ENCODE results near the gene POLG2. TPM values are rescaled to one million over a fixed set of nuclear protein-coding genes. Genes with fewer than 3 reads are reported as not detected.

Gene POLG2
- total and polyA plus RNA-seq, 2 donors (not counting 3 experiments of a cell fraction or from before 2014, with no cell fraction given): 6.5 to 18.6 TPM

GRCh38 chr17:64537488-64537887 lies 40.6 kb upstream of the POLG2 start:
- Histone ChIP-seq H3K9me1 (replicated peaks; ENCODE audit: control insufficient read depth, extremely low read depth, insufficient read depth, low read length) (no peaks in the 10 kb centered on the region), H2AFZ (ENCODE audit: low read depth, low read length) (no peak overlapping the region), H3K4me3 (replicated peaks in 1 of 3; ENCODE audit: insufficient read depth in 1 of 3, low read depth in 1 of 3, low read length in 3 of 3) (no peak overlapping the region), H3K27me3 (ENCODE audit: control insufficient read depth in 2 of 2, insufficient read depth in 2 of 2, low read length in 2 of 2) (no peaks in the 10 kb centered on the region), H3K4me2 (ENCODE audit: insufficient read depth, low read length) (no peak overlapping the region), H4K20me1 (replicated peaks; ENCODE audit: control insufficient read depth, extremely low read depth, insufficient read depth, low read length) (no peaks in the 10 kb centered on the region), H3K9me3 (replicated peaks; ENCODE audit: control insufficient read depth, insufficient read depth, low read length) (no peaks in the 10 kb centered on the region), H3K27ac (ENCODE audit: insufficient read depth, low read depth, low read length) (no peak overlapping the region), H3K79me2 (ENCODE audit: control insufficient read depth, insufficient read depth, low read length) (no peaks in the 10 kb centered on the region), H3K36me3 (ENCODE audit: control insufficient read depth in 2 of 2, extremely low read depth in 1 of 2, insufficient read depth in 2 of 2, low read length in 2 of 2) (peaks cover 29 to 35% of the 10 kb centered on the region in 2 experiments), H3K4me1 (ENCODE audit: control insufficient read depth, extremely low read depth, insufficient read depth, low read length) (no peaks in the 10 kb centered on the region), H3K9ac (replicated peaks; ENCODE audit: extremely low read depth, insufficient read depth, low read length) (no peak overlapping the region)
- intact Hi-C loops (cut with micrococcal nuclease) (no loop called here), dilution Hi-C loops (cut with MboI; ENCODE audit: extremely low pct_ligation_motif_present, low sequenced_read_pairs) (no loop called here)
- TF ChIP-seq MYC (IDR thresholded peaks at IDR 0.05; ENCODE audit: low read depth, low read length) (no peak), JUN (IDR thresholded peaks at IDR 0.05; ENCODE audit: borderline replicate concordance, insufficient read depth, insufficient read length, low read depth) (no peak), POLR2A (IDR thresholded peaks at IDR 0.05; ENCODE audit: low read depth, low read length) (no peak), FOS (IDR thresholded peaks at IDR 0.05; ENCODE audit: borderline replicate concordance, insufficient read depth, low read length) (no peak)
- no TSS peak for BruUV-seq (replicated peaks)
- FAIRE-seq (peak; percentile 8), DNase-seq (ENCODE audit: low read depth, low spot score) (no peak)
- CTCF ChIA-PET: no interaction called here
- POLR2A ChIA-PET: no interaction called here

- H3K79me2 ChIP-seq (ENCODE audit: control insufficient read depth, insufficient read depth, low read length): no peaks in the 10 kb centered on the region
- H3K27me3 ChIP-seq (ENCODE audit: control insufficient read depth in 2 of 2, insufficient read depth in 2 of 2, low read length in 2 of 2): no peaks in the 10 kb centered on the region
- no peaks in the 10 kb centered on the region for H3K9me3 ChIP-seq (replicated peaks; ENCODE audit: control insufficient read depth, insufficient read depth, low read length)
- dilution Hi-C loops (cut with MboI; ENCODE audit: extremely low pct_ligation_motif_present, low sequenced_read_pairs): no loop called here
- H3K9ac ChIP-seq (replicated peaks; ENCODE audit: extremely low read depth, insufficient read depth, low read length): no peak overlapping the region
- no peaks in the 10 kb centered on the region for H3K9me1 ChIP-seq (replicated peaks; ENCODE audit: control insufficient read depth, extremely low read depth, insufficient read depth, low read length)
- no peak overlapping the region for H2AFZ ChIP-seq (ENCODE audit: low read depth, low read length)
- CTCF ChIA-PET: no interaction called here
- no peak overlapping the region for H3K4me2 ChIP-seq (ENCODE audit: insufficient read depth, low read length)
- DNase-seq (ENCODE audit: low read depth, low spot score): no peak
- TF ChIP-seq POLR2AphosphoS5 (IDR thresholded peaks at IDR 0.05; ENCODE audit: insufficient read depth, low read depth, low read length): no peak
- TF ChIP-seq JUN (IDR thresholded peaks at IDR 0.05; ENCODE audit: borderline replicate concordance, insufficient read depth, insufficient read length, low read depth): no peak
- TF ChIP-seq CTCF (IDR thresholded peaks at IDR 0.05; ENCODE audit: extremely low read depth in 1 of 2, insufficient read depth in 1 of 2, low read depth in 1 of 2, low read length in 2 of 2): no peak
- no peak for TF ChIP-seq EZH2 (IDR thresholded peaks at IDR 0.05; ENCODE audit: borderline replicate concordance, low read depth, low read length, severe bottlenecking)
- TF ChIP-seq MAX (IDR thresholded peaks at IDR 0.05; ENCODE audit: insufficient read depth, insufficient read length): no peak
- TF ChIP-seq GATA2 (IDR thresholded peaks at IDR 0.05; ENCODE audit: insufficient read depth, insufficient read length, low read depth, low read length): no peak
- H4K20me1 ChIP-seq (replicated peaks; ENCODE audit: control insufficient read depth, extremely low read depth, insufficient read depth, low read length): no peaks in the 10 kb centered on the region
- no peak for FAIRE-seq
- H3K36me3 ChIP-seq (ENCODE audit: control insufficient read depth in 2 of 2, extremely low read depth in 1 of 2, insufficient read depth in 2 of 2, low read length in 2 of 2): peaks cover 32 to 33% of the 10 kb centered on the region in 2 experiments
- H3K4me1 ChIP-seq (ENCODE audit: control insufficient read depth, extremely low read depth, insufficient read depth, low read length): no peaks in the 10 kb centered on the region
- no peak overlapping the region for H3K27ac ChIP-seq (ENCODE audit: insufficient read depth, low read depth, low read length)
- no peak overlapping the region for H3K4me3 ChIP-seq (replicated peaks in 1 of 3; ENCODE audit: insufficient read depth in 1 of 3, low read depth in 1 of 3, low read length in 3 of 3)
- POLR2A ChIA-PET: no interaction called here
- no TSS peak for BruUV-seq (replicated peaks)
- intact Hi-C loops (cut with micrococcal nuclease): no loop called here
Measured at GRCh38 chr17:64536913-64537312, 40.1 kb upstream of the POLG2 start.

Data from endothelial cell of umbilical vein (primary cell).